ENCODE data around the gene LPIN2. TPM values are rescaled to one million over a fixed set of nuclear protein-coding genes. Genes with fewer than 3 reads are reported as not detected.

LPIN2 gene, protein sequence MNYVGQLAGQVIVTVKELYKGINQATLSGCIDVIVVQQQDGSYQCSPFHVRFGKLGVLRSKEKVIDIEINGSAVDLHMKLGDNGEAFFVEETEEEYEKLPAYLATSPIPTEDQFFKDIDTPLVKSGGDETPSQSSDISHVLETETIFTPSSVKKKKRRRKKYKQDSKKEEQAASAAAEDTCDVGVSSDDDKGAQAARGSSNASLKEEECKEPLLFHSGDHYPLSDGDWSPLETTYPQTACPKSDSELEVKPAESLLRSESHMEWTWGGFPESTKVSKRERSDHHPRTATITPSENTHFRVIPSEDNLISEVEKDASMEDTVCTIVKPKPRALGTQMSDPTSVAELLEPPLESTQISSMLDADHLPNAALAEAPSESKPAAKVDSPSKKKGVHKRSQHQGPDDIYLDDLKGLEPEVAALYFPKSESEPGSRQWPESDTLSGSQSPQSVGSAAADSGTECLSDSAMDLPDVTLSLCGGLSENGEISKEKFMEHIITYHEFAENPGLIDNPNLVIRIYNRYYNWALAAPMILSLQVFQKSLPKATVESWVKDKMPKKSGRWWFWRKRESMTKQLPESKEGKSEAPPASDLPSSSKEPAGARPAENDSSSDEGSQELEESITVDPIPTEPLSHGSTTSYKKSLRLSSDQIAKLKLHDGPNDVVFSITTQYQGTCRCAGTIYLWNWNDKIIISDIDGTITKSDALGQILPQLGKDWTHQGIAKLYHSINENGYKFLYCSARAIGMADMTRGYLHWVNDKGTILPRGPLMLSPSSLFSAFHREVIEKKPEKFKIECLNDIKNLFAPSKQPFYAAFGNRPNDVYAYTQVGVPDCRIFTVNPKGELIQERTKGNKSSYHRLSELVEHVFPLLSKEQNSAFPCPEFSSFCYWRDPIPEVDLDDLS
- 62.1 and 71.2 TPM in 2 replicates for total RNA-seq
- 28.2 and 29.1 TPM in 2 replicates for polyA plus RNA-seq

GRCh38 chr18:3013024-3013804, at the start of gene LPIN2:
Gene LPIN2 (minus strand): TSS chr18:3013144. CDS start chr18:2960840, 52,304 bp downstream.
- 5% methylated on average over 33 of the region's 78 CpGs for WGBS (ENCODE audit: low lambda C conversion rate, missing lambda C conversion rate)
- Histone ChIP-seq H2AFZ (peak within 1 kb of the TSS; percentile 43), H3K36me3 (replicated peaks; ENCODE audit: insufficient read depth, low read depth) (no peaks in the 10 kb centered on the region), H3K9me2 (replicated peaks; ENCODE audit: insufficient read depth) (no peaks in the 10 kb centered on the region), H3K79me2 (peaks cover 42% of the 10 kb centered on the region), H3K4me3 (peak within 1 kb of the TSS; percentile 90), H3K9me3 (ENCODE audit: low read depth) (no peaks in the 10 kb centered on the region), H3K27ac (peak within 1 kb of the TSS; percentile 100), H3K4me2 (peak within 1 kb of the TSS; percentile 84), H3K4me1 (ENCODE audit: insufficient read depth) (peaks cover 21% of the 10 kb centered on the region), H3K27me3 (no peaks in the 10 kb centered on the region), H4K20me1 (ENCODE audit: insufficient read depth, poor library complexity, severe bottlenecking) (peaks cover 13% of the 10 kb centered on the region)
- peak; percentile 98 for DNase-seq (ENCODE audit: low spot score)
- no peak for TF ChIP-seq CTCF (IDR thresholded peaks at IDR 0.05; ENCODE audit: poor library complexity)
- TF ChIP-seq EZH2phosphoT487 (IDR thresholded peaks at IDR 0.05; ENCODE audit: low read depth, severe bottlenecking, unreplicated experiment): no peak
- no peak for TF ChIP-seq EZH2 (IDR thresholded peaks at IDR 0.05; ENCODE audit: borderline replicate concordance)

- Histone ChIP-seq H3K9me3 (ENCODE audit: low read depth) (no peaks in the 10 kb centered on the region), H2AFZ (no peak overlapping the region), H3K27ac (peak overlapping the region; percentile 44), H4K20me1 (ENCODE audit: insufficient read depth, poor library complexity, severe bottlenecking) (no peaks in the 10 kb centered on the region), H3K9me2 (replicated peaks; ENCODE audit: insufficient read depth) (no peaks in the 10 kb centered on the region), H3K36me3 (replicated peaks; ENCODE audit: insufficient read depth, low read depth) (no peaks in the 10 kb centered on the region), H3K27me3 (no peaks in the 10 kb centered on the region), H3K79me2 (no peaks in the 10 kb centered on the region), H3K4me3 (no peak overlapping the region), H3K4me2 (no peak overlapping the region), H3K4me1 (ENCODE audit: insufficient read depth) (peaks cover 11% of the 10 kb centered on the region)
- DNase-seq (ENCODE audit: low spot score): no peak
- TF ChIP-seq EZH2phosphoT487 (IDR thresholded peaks at IDR 0.05; ENCODE audit: low read depth, severe bottlenecking, unreplicated experiment) (no peak), CTCF (IDR thresholded peaks at IDR 0.05; ENCODE audit: poor library complexity) (no peak), EZH2 (IDR thresholded peaks at IDR 0.05; ENCODE audit: borderline replicate concordance) (no peak)
- WGBS (ENCODE audit: low lambda C conversion rate, missing lambda C conversion rate): 80% methylated on average over 11 of the region's 11 CpGs
Measured at GRCh38 chr18:3061581-3062312, 48.8 kb upstream of the LPIN2 start.
